GM21526 (cell line): ENCODE data around the gene ZNF488.

Source experiments
- ATAC-seq: cut with Tn5 transposase; IDR thresholded peaks from one replicate; pipeline ENCODE4 v1.9.1; 2021; ENCODE audit warnings: moderate library complexity; ENCODE audit not compliant: unreplicated experiment, low FRiP score

Gene ZNF488

DNA sequence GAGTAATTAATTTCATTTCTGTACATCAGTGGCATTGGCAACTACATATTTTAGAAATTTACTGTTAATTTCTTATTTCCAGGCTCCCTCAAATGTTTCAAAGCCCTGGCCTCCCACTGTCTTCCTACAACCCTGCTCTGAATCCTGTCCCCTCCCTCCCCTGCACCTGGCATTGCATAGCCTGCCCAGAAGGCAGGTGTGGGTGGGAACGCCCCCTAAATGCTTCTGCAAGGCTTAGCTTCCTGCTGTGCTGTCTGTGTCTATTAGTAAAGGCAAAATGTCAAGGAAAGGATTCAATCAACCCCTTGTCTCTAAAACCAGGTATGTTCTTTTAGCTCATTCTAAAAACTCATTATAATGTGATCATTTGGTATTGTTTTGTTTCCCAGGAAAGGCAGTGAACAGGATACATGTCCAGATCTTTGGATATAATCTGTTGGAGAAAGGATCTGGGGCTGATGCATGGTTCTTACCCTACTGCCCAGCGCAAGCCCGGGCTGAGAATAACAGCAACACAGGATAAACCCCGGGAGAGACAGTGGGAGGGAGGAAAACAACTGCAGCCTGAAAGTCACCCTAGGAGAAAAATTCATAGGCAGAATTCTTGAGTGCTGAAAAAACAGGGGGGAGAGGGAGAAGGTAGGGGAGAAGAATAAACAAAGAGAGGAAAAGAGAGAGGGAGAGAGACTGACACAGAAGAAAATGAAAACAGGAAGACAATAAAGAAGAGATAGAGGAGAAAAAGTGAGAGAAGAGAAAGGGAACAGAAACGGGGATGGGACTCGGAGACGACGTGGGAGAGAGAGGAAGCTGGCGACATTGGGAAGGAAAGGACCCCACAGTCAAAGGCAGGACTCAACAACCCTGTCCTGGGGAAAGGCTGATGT lies 589 bp downstream of the ZNF488 start:
- no peak for ATAC-seq

DNA sequence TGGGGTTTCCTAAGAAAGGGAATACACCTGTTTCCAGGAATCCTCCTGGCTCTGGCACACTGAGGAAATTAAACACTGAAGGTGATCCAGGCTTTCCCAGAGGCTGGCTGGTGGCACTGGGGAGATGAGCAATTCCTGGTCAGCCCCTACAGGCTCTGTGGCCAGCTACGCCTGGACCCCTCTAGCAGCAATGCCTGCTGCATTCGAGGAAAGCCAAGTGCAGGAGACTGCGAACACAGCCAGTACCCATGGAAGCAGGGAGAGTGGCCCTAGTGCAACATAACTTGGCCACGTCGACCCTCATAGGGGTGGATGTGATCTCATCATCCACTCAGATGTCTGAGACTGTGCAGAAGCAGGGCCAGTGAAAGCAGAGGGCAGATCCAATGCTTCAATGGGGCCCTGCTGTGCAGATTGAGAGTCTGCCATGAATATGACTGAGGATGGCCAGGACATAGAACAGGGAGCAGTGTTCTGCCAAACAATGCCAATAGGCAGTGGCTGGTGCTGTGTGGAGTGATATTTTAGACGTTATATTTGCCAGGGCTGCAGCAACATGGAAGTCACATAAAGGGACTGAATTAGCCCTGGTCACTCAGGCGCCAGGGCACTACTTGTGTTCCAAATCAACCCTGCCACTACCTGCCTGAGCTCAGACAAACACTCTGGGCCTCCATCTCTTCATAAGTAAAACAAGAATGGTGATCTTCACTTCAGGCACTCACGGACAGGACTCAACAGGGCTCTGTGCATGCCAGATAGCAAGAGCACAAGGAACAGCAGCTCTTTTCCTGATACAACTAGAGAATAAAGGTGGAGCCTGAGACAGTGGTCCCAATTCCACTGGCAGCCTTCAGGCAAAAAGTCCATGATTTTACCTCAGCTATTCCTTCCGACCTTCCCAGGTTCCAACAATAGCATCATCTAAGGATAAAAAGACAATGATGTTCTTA lies 2.4 kb downstream of the ZNF488 start:
- ATAC-seq: no peak

DNA sequence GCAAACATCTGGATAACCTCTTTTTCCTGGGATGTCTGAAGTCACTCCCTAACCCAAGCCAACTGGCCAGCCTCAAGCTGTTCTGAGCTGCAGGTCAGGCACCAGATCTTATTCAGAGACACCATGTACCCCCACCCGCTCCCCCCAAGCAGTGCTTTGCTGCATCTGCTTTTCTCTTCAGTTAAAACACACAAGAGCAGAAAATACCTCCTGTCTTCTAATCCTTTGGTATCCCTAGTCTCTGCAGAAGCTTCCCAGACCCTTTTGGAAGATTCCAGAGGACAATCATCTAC lies 3.0 kb downstream of the ZNF488 start:
- ATAC-seq: no peak

DNA sequence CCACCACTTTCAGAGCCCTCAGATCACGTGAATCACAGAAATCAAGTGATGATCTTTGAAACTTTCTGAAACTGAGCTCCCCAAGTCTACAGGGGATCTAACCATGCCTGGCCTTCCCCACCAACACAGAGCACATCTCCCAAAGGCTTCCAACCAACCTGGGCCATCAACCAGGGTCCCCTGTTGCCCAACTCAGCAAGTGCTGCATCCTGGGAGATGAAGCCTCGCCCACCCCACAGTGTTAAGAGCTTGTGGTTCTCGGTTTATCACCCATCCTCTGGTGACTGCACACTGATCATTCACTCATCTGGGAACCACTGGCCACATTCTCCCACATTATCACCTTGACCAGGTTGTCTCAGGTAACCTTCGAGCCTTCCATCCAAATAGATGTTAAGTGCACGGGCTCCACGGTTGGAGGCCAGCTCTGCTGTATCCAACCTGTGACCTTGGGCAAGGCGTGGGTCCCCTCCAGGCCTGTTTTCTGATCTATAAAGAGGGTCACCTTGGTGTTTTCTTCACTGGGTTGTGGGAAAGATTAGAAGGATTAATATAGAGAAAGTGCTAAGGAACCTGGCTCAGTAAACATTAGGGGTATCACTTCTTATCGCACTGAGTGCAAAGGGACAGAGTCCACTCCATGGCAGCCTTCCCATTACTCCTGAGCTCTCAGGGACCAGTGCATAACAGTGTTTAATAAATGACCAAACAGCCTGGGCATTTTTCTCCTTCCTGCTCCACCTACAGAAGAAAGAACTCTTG lies 3.6 kb downstream of the ZNF488 start:
- no peak for ATAC-seq

DNA sequence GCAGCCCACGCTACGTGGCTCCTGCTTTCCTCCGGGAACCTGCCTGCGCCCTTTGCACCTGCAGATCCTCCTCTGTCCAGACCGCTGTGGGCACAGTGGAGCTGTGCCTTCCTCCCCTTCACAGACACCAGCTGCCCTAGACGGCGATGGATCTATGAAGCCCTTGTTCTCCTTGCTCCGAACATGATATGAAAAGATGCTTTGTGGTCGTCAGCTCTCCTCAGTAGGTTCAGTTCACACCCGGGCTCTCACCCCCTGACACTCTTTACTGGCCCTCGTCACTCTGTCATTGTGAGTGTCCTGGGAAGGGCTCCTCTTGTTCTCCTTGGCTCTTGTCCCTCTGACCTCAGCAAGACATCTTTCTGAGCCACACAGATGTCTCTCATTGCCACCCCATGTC lies 4.2 kb downstream of the ZNF488 start:
- ATAC-seq: no peak

DNA sequence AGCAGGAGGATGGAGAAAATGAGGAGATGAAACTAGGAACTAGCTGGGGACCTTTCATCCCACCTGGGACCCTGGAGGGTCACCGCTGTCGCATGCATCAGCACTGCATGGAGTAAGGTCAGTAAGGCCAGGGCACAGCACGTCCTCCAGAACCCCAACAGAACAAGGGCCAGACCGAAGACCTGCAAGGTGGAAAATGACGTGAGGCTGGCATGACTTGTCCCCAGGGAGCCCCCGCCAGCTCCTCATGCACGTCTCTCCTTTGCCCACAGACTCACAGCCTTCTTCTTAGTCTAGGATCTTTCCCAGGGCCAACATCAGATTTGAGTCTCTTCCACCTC lies 4.7 kb downstream of the ZNF488 start:
- no peak for ATAC-seq

DNA sequence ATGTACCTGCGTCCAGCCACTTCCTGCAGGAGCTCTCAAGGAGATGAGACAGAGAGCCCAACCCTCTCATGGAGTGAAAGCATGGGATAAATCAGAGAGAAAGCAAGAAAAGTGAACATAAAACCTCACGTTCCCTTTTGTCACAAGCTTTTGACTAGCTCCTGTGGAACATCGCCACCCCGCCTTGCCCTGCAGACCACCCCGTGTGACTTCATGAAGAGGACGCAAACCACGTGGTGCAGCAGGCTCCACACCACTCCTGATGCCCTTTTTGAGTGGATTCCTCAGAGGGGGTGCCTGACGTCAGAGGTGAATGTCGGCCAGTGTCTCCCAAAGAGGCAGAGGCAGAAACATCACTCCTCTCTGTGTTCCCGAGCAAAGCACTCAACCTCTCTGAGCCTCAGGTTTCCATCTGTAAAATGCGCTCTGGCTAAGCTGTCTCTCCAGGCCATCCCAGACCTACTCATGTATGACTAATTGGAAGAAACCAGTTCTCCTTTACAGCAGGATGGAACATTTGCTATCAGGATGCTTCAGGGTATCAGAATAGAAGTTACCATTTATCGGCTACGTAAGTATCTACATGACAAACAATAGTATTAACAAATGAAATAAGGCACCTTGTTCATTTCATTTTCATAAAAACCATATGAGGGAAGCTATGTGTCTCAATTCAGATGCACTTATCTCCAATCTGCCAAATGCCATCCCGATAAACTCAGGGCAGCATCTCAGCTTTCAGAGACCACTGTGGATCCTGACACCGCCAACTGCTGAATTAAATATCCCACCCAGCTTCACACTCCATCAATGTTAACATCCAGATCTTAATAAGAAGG lies 5.3 kb downstream of the ZNF488 start:
- no peak for ATAC-seq

DNA sequence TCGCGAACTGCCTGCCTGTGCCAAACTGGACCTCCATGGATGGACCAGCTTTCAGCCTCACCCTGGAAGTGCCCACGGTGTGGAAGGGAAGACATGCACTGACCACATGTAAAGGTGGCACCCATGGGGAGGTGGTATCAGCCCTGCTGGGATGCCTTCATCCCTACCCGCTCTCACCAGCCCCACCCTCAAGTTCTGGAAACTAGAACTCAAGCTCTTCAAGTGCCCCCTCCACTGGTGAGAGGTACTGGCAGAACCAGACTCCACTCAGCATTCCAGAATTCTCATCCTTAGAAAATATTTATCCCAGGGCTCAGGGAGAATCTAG lies 5.9 kb downstream of the ZNF488 start:
- ATAC-seq: no peak

DNA sequence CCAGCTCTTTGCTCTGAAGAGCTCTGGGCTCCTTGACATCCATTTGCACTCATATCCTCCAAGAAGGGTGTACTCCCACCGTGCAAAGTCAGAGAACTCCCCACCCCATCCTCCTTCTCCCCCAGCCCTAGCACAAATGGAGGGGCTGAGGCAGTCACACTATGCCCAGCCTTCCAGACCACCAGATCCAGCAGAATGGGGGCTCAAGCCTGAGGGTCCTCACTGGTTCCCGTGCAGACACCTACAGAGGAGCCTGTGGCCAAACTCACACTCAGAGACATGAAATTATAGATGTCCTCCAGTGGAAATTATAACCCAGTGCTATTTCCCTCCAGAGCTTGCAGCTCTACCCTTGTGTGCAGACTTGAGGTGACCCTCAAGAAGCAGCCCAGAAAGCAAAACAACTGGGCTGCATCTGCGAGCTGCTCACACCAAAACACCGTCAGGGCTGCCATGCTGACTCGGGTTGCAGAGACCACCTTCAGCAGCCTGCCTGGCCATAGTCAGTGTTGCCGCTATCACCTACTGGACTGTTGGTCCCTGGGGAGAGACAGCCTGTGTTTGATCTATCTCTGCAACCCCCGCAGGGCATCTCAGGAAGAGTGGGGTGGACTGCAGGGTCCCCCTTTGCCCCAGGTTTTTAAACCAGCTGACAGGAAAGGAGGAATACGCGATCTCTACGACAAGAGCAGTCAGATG lies 7.4 kb downstream of the ZNF488 start:
- ATAC-seq: no peak

DNA sequence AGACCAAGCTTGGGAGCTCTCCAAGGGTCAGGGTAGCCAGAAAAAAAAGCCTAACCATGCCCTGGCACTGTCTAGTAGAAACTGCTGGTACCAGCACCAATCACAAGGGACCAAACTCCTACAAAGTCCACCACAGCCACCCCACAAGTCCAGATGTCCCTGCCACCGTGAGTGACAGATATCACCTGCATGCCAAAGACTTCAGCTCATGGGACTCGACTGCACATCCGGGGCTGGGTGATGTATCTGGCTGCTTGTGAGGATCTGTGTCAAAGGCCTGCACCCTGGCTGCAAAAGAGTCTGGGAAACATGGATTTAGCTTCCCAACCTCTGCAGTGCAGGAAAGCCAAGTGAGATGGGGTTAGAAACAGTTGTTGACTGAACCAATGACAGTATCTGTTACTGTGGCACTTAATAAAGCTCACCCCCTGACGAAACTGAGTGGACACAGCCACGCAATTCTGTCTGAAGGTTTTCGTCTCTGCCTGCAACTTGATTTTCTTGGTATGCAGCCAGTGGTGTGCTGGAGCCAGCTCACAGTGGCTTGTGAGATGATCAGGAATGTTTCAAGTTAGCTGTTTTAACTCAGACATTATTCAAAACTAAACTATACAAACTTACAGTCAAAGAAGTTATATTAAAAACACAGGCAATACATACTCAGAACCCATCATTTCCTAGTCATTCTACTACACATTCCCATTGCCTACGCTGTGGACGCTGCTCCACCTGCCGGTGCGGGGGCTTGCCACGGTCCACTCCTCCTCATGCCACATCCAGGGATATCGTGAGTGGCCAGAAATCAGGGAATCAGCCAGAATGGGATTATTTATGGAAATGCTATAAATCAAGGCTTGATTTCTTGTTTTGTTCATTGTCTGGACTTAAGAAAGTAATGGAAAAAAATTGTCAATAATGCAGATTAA lies 9.2 kb downstream of the ZNF488 start:
- ATAC-seq: no peak

DNA sequence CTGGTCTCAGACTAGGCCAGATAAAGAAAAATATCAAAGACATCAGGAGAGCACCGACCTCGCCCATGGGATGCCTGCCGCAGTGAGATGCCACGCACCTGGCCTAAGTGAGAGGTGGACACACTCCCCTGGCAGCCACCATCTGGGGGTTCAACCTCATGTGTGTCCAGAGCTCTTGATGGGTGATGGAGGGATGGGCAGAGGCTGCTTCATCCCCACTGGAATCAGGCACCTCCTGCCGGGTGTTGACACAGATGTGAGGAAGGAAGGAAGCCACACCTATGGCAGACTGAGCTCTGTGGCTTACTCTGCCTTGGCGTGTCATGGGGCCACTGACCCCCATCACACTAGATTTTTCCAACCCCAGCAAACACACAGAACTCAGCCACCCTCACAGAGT lies 11.4 kb downstream of the ZNF488 start:
- no peak for ATAC-seq

DNA sequence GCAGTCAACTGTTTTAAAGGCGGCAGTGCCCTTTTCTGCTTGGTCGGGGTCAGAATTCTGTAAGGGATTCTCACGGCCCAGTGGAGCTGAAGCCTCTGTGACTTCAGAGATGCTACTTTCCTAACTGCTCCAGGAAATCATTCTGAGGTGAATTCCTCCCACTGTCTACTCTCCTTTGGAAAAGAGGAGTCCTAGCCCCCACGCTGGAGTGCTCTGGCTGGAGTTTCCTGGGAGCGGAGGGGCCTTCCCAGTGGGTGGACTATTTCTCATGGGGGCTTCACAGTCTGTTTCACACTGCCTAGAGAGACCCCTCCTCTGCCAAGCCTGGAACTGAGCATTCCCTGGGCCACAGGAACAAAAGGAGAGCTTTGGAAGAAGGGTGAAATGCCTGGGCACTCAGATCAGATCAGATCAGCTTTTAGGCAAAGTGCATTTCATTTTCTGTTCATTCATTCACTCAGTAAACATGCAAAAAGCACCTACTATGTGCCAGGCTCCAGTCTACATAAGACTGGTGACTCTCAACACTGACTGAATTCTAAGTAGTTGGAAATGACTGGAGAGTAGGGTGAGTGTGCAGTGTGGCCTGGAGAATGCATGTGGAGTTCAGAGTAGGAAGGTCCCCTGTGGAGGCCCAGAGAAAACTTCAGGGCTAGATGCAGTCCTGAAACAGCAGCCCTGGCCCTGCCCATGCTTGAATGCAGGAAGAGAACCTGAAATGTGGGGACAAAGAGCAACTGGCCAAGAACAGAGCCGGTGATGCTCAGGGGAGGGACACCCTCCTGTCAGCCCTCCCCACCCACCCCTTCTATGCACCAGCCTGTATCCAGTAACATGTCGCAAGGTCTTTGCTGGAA lies 12.2 kb downstream of the ZNF488 start:
- ATAC-seq: no peak

DNA sequence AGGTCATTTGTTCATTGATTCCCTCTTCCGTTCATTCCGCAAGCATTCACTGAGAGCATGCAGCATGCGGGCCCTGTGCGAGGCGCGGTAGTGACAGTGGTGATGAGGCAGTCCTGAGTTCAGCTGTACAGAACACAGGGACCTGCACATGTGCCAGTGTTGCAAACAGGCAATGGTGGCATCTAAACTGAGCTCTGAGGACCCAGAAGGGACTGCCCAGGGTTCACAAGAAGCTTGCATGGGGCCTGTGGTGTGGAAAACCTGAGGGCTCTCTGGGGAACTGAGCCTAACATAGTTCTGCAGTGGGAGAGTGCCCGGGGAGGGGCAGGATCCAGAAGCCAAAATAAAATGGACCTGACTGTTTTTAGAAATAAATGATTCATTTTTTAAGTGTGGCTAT lies 13.2 kb downstream of the ZNF488 start:
- ATAC-seq: no peak

DNA sequence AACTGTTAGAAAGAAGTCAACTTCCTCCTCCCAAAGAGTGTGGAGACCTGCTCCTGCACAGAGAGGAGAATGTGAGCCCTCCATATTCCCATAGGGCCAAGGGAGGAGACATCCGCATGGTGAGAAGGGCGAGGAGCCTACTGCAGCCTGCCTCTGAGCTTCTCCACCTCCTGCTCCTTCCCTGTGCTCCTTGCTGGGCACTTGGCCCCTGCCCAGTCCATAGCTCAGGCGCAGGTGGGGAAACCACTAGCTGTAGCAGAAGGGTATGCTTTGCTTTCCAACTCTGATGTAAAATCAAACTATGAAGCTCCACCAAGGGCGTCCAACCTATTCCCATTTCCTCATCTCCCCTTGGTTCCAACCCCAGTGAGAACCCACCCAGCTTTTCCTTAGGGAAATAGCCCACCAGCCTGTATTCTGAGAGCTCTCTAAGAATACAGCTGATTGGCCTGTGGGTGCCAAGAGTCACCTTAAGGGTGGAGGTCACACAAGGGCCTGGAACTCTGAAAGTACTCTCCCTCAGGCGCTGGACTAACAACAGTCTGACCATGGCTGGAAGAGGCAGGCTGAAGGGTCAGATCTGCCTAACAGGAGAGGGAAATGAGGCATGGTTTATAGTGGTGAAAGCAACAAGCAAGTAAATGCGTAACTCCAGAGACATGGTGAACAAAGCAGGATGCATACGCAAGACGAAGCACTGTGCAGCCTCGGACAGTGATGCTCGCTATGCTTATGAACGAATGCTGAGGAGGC lies 13.9 kb downstream of the ZNF488 start:
- no peak for ATAC-seq

DNA sequence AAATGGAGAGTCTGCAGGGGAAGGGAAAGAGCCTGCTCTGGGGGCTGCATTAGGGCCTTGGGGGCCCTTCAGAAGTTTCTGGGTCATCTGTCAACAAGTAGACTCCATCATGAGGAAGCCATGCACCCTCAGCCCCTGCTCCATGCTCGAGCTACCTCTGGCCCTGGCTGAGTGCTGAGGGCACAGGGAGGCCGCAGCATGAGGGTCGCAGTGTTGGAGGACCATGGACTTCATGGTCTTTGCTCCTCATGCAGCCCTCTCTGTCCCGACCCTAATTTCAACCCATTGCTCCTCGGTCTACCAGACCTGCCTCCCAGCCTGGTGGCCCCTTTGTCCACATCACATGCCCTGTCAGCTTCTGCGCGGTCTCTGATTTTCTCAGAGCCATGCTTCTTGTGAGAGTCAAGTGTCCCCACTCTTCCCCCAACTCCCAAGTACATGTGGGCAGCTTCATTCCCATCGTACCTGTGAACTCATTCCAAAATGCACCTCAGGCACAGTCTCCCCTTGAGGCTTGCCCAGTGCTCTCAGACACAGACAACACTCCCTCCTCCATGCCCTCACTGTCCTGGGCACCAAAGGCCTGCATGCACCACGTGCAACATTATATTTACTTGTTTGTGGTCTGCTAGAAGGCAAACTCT lies 14.7 kb downstream of the ZNF488 start:
- no peak for ATAC-seq

DNA sequence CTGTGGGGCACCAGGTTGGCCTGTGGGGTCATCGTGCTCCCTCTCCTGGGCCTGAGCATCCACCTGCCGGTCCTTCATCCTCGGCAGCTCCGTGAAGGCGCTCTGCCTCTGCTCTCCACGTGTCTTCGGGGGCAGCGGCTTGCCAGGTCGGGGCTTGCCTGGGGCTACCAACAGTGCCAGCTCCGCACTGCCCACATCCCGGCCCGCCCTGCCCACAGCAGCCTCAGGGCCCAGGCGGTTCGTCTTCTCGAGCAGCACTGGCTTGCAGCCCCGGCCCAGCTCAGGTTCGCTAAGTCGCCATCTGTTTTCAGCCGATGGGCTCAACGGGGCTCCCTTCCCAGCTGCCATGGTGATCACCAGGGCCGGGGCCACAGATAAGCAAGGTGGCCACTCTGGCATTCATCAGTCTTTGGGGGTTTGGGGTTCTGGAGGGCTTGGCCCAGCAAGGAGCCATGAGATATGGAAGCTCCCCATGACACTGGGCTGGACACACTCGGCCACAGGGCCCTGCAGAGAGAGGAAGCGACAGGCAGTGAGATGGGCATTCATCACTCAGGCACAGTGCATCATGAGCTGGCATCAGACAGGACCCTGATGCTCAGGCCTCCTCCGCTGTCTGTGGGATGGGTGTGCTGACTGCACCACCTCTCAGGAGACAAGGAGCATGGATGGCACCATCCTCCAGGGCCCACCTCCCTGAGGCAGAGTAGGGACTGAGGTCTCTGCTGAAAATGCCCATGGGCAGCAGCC lies 15.5 kb downstream of the ZNF488 start:
- ATAC-seq: no peak
